H1 (cell line): ENCODE measurements around the gene PHF10. TPM values are rescaled to one million over a fixed set of nuclear protein-coding genes. Genes with fewer than 3 reads are reported as not detected.

Source experiments
- CTCF ChIA-PET: fragments of 300-600 bp; sonication (Branson Sonifier 250); formaldehyde crosslinking; loops from one replicate; lab custom pipeline; 2021; ENCODE audit not compliant: partially characterized antibody; lab: Charles Lee
- POLR2A ChIA-PET: fragments of 300-600 bp; sonication (Branson Sonifier 250); formaldehyde crosslinking; loops from one replicate; lab custom pipeline; 2021; ENCODE audit warnings: inconsistent platforms; ENCODE audit not compliant: partially characterized antibody; lab: Charles Lee
- DNase-seq, 2 experiments: peaks; one replicate each; pipeline versions ENCODE4 v3.0.0 to v3.0.0-alpha.2; 2010 to 2022; ENCODE audit warnings: low spot score in 2 of 2, low read depth in 1 of 2, mixed read lengths in 1 of 2
- FAIRE-seq: peaks from 2 replicates; lab custom pipeline; 2011; peaks lifted over from hg19 to GRCh38; lab: Jason Lieb, UNC
- H2AFZ ChIP-seq: 2 replicates; pipeline ENCODE4 v1.8.1; 2012; ENCODE audit warnings: low read length, inconsistent platforms
- H2AK5ac ChIP-seq: 2 replicates; pipeline ENCODE4 v1.6.1; 2013; ENCODE audit warnings: low read depth, low read length
- H2BK120ac ChIP-seq: replicated peaks from 2 replicates; pipeline ENCODE3; 2013; ENCODE audit warnings: low read depth, low read length, inconsistent platforms
- H2BK12ac ChIP-seq: 2 replicates; pipeline ENCODE4 v1.6.1; 2013; ENCODE audit warnings: low read depth, low read length
- H2BK15ac ChIP-seq: 2 replicates; pipeline ENCODE4 v1.6.1; 2013; ENCODE audit warnings: low read length
- H2BK20ac ChIP-seq: 2 replicates; pipeline ENCODE4 v1.6.1; 2013; ENCODE audit warnings: low read length
- H2BK5ac ChIP-seq: 2 replicates; pipeline ENCODE4 v1.6.1; 2013; ENCODE audit warnings: low read depth, low read length
- H3K14ac ChIP-seq: 2 replicates; pipeline ENCODE4 v1.6.1; 2013; ENCODE audit warnings: inconsistent platforms; ENCODE audit not compliant: insufficient read length
- H3K18ac ChIP-seq: 2 replicates; pipeline ENCODE4 v1.6.1; 2013; ENCODE audit warnings: low read length; ENCODE audit errors: extremely low read depth
- H3K23ac ChIP-seq: 2 replicates; pipeline ENCODE4 v1.6.1; 2013; ENCODE audit warnings: inconsistent platforms; ENCODE audit not compliant: insufficient read length
- H3K23me2 ChIP-seq: 2 replicates; pipeline ENCODE4 v1.6.1; 2013; ENCODE audit warnings: low read depth, low read length
- H3K27ac ChIP-seq: 2 replicates; pipeline ENCODE4 v1.6.1; 2011; ENCODE audit warnings: low read depth, low read length, inconsistent platforms
- H3K27me3 ChIP-seq, 4 experiments: replicated peaks in 1 of 4; 1 replicate in 1 of 4; 2 replicates in 3 of 4; pipeline versions ENCODE4 v1.6.1 to v1.8.1; 2011 to 2013; ENCODE audit warnings: low read length in 3 of 4, mild to moderate bottlenecking in 3 of 4, inconsistent platforms in 2 of 4, mixed read lengths in 2 of 4, moderate library complexity in 1 of 4; ENCODE audit not compliant: control insufficient read depth in 3 of 4, insufficient read depth in 3 of 4; ENCODE audit errors: extremely low read depth in 1 of 4
- H3K36me3 ChIP-seq, 4 experiments: 2 replicates each; pipeline versions ENCODE4 v1.6.1 to v1.8.1; 2011 to 2013; ENCODE audit warnings: mild to moderate bottlenecking in 4 of 4, low read length in 3 of 4, moderate library complexity in 2 of 4, control low read depth in 1 of 4, inconsistent platforms in 1 of 4; ENCODE audit not compliant: insufficient read depth in 4 of 4, control insufficient read depth in 2 of 4
- H3K4ac ChIP-seq: replicated peaks from 2 replicates; pipeline ENCODE3; 2013; ENCODE audit warnings: low read length, low read depth, mixed read lengths, inconsistent platforms; ENCODE audit not compliant: insufficient read length
- H3K4me1 ChIP-seq, 4 experiments: replicated peaks in 1 of 4; 1 replicate in 1 of 4; 2 replicates in 3 of 4; pipeline versions ENCODE4 v1.6.1 to v1.8.1; 2011 to 2013; ENCODE audit warnings: low read length in 3 of 4, inconsistent platforms in 2 of 4, mixed read lengths in 1 of 4; ENCODE audit not compliant: insufficient read depth in 4 of 4, control insufficient read depth in 3 of 4
- H3K4me2 ChIP-seq, 2 experiments: 2 replicates each; pipeline versions ENCODE4 v1.6.1 to v1.8.1; 2011 to 2013; ENCODE audit warnings: low read depth in 2 of 2, low read length in 2 of 2, control low read depth in 1 of 2, inconsistent platforms in 1 of 2, mild to moderate bottlenecking in 1 of 2; ENCODE audit not compliant: insufficient read depth in 1 of 2
- H3K4me3 ChIP-seq, 4 experiments: fragments of 200-600, 300-600 bp in 1 of 4; sonication (generic), shearing (Covaris generic), sonication (Bioruptor Twin) in 1 of 4; 2 replicates each; pipeline versions ENCODE4 v1.5.1 to v1.8.1; 2011 to 2016; ENCODE audit warnings: low read length in 4 of 4, low read depth in 3 of 4, control low read depth in 2 of 4, inconsistent platforms in 2 of 4, mild to moderate bottlenecking in 2 of 4, mixed read lengths in 1 of 4, moderate library complexity in 1 of 4; ENCODE audit not compliant: insufficient read depth in 2 of 4; ENCODE audit errors: extremely low read depth in 1 of 4
- H3K56ac ChIP-seq: replicated peaks from 2 replicates; pipeline ENCODE3; 2013; ENCODE audit warnings: low read depth, mild to moderate bottlenecking, mixed read lengths, low read length, inconsistent platforms; ENCODE audit not compliant: insufficient read length
- H3K79me1 ChIP-seq: 2 replicates; pipeline ENCODE4 v1.6.1; 2013; ENCODE audit warnings: low read depth, low read length, control low read depth
- H3K79me2 ChIP-seq, 2 experiments: 2 replicates each; pipeline versions ENCODE4 v1.6.1 to v1.8.1; 2012 to 2013; ENCODE audit warnings: low read length in 2 of 2, mild to moderate bottlenecking in 2 of 2, inconsistent platforms in 1 of 2; ENCODE audit not compliant: insufficient read depth in 2 of 2, control insufficient read depth in 1 of 2
- H3K9ac ChIP-seq, 4 experiments: replicated peaks in 1 of 4; 1 replicate in 1 of 4; 2 replicates in 3 of 4; pipeline versions ENCODE4 v1.6.1 to v1.8.1; 2011 to 2013; ENCODE audit warnings: low read depth in 3 of 4, low read length in 3 of 4, control low read depth in 2 of 4, mild to moderate bottlenecking in 2 of 4, moderate library complexity in 2 of 4, inconsistent platforms in 1 of 4; ENCODE audit errors: extremely low read depth in 1 of 4
- H3K9me3 ChIP-seq, 2 experiments: 2 replicates each; pipeline versions ENCODE4 v1.6.1 to v1.8.1; 2012 to 2013; ENCODE audit warnings: mild to moderate bottlenecking in 2 of 2, moderate library complexity in 2 of 2, control low read depth in 1 of 2, inconsistent platforms in 1 of 2, low read depth in 1 of 2, low read length in 1 of 2, mixed read lengths in 1 of 2; ENCODE audit not compliant: insufficient read depth in 2 of 2
- H4K20me1 ChIP-seq, 2 experiments: replicated peaks in 1 of 2; 2 replicates each; pipeline versions ENCODE3 to v1.8.1; 2011 to 2013; ENCODE audit warnings: inconsistent platforms in 2 of 2, low read length in 2 of 2, mild to moderate bottlenecking in 1 of 2; ENCODE audit not compliant: insufficient read depth in 2 of 2, control insufficient read depth in 1 of 2
- H4K5ac ChIP-seq: 2 replicates; pipeline ENCODE4 v1.6.1; 2013; ENCODE audit warnings: low read length, low read depth, mixed read lengths, inconsistent platforms; ENCODE audit not compliant: insufficient read length
- H4K8ac ChIP-seq: 2 replicates; pipeline ENCODE4 v1.8.0; 2013; ENCODE audit warnings: mild to moderate bottlenecking, moderate library complexity, low read length, inconsistent platforms; ENCODE audit not compliant: insufficient read depth; ENCODE audit errors: extremely low read depth
- H4K91ac ChIP-seq: replicated peaks from 2 replicates; pipeline ENCODE3; 2013; ENCODE audit warnings: low read length, mixed read lengths, inconsistent platforms; ENCODE audit not compliant: insufficient read length
- CHD2 ChIP-seq: IDR thresholded peaks from 2 replicates; pipeline ENCODE4 v1.6.1; 2012; ENCODE audit warnings: low read length, improper control_type of control experiment
- CREB1 ChIP-seq: IDR thresholded peaks from 2 replicates; pipeline ENCODE4 v1.6.1; 2012; ENCODE audit warnings: inconsistent platforms
- CTBP2 ChIP-seq: IDR thresholded peaks from 2 replicates; pipeline ENCODE4 v1.7.0; 2011; ENCODE audit warnings: borderline replicate concordance, mild to moderate bottlenecking, moderate library complexity, mixed read lengths, low read length; ENCODE audit not compliant: insufficient read depth, insufficient read length
- SAP30 ChIP-seq: fragments of 300-600 bp; sonication (generic); IDR thresholded peaks from 2 replicates; pipeline ENCODE4 v1.7.1; 2012; ENCODE audit warnings: low read length, moderate library complexity, mild to moderate bottlenecking, inconsistent platforms; ENCODE audit not compliant: insufficient read depth, insufficient replicate concordance
- SIN3A ChIP-seq, 2 experiments: IDR thresholded peaks in 1 of 2; conservative IDR thresholded peaks in 1 of 2; 2 replicates each; pipeline ENCODE4 v1.6.1; 2011 to 2012; ENCODE audit warnings: low read length in 2 of 2, improper control_type of control experiment in 1 of 2, low read depth in 1 of 2, mild to moderate bottlenecking in 1 of 2
- TAF1 ChIP-seq: IDR thresholded peaks from 2 replicates; pipeline ENCODE4 v1.6.1; 2011; ENCODE audit warnings: mild to moderate bottlenecking, low read depth, low read length
- ZNF274 ChIP-seq: IDR thresholded peaks from 2 replicates; pipeline ENCODE4 v1.7.0; 2012; ENCODE audit warnings: low read length, borderline replicate concordance; ENCODE audit errors: extremely low read depth
- WGBS, 2 experiments: shearing (Covaris generic) in 1 of 2; methylation state at CpG; one replicate each; pipeline versions ENCODE4 v1.1.6 to v1.1.7; 2013 to 2015; ENCODE audit warnings: low lambda C conversion rate in 2 of 2, mixed read lengths in 2 of 2, inconsistent platforms in 1 of 2, low coverage in 1 of 2, missing lambda C conversion rate in 1 of 2; ENCODE audit not compliant: insufficient replicate concordance in 2 of 2, insufficient coverage in 1 of 2, insufficient read length in 1 of 2; ENCODE audit errors: extremely low coverage in 1 of 2, missing lambda C conversion rate in 1 of 2; 5-methylcytosine and 5-hydroxymethylcytosine counted together
- polyA plus RNA-seq, 7 experiments: library from polyadenylated mRNA; depleted of rRNA in 3 of 7; stranded (reverse) in 5 of 7; unstranded in 2 of 7; fragments of >200 nt in 5 of 7; fragments of 200-250 nt in 2 of 7; gene quantifications; 1 replicate in 5 of 7; 2 replicates in 1 of 7; 4 replicates in 1 of 7; pipeline versions ENCODE4 v1.2.1 to v1.2.3, GENCODE V29; 2011 to 2013; ENCODE audit warnings: missing spikeins in 2 of 7, mixed read lengths in 2 of 7
- total RNA-seq: library from RNA; stranded (reverse); fragmentation: NEBNext Ultra II Directional; extraction: Animal tissue kit (Norgen Biotek cat#: 25700); gene quantifications from 2 replicates; pipeline ENCODE4 v1.2.1, GENCODE V29; 2021
- TF ChIP-seq, protein P1 (sequence below), 3 experiments: IDR thresholded peaks; 1 replicate in 2 of 3; 2 replicates in 1 of 3; pipeline versions ENCODE4 v1.5.1 to v1.6.1; 2011; ENCODE audit warnings: low read length in 3 of 3, mild to moderate bottlenecking in 3 of 3, inconsistent platforms in 2 of 3, low read depth in 1 of 3, moderate library complexity in 1 of 3; ENCODE audit not compliant: insufficient read depth in 1 of 3; ENCODE audit errors: control extremely low read depth in 1 of 3

Gene PHF10
- total and polyA plus RNA-seq, 2 of the 8 experiments (the other 6 are each of a cell fraction or from before 2014, with no cell fraction given), result 15.6 to 51.1 TPM

DNA sequence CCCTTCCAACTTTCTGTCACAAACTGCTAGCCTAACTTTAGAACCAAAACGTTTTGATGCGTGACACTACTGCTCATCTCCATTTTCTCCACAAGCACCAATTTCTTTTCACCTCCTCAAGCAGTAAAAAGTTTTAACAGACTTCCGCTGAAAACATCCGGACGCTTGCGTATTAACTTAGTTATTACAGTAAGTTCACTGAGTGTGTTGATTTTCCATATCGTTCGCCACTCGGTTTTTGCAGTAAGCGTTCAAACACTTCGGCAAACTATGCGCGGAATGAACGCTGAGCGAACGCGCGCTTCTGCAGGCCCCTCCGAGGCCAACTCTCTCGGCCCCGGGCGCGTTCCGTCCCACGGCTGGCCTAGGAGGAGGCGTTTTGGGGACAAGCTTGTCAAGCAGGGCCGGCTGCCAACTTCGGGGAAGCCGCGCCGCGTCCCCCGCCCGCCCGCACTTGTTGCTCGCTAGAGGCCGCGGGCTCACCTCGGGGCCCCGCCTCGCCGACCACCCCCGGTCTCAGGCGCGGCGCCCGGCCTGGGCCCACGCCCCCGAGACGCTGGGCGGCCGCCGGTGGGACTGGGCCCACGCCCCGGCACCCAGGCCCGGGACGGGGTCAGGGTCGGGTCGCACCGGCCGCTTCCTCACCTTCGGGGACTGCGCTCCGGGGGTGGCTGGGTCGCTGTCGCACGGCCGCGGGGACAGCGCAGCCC lies 945 bp downstream of the PHF10 start:
- H3K79me1 ChIP-seq, result peaks cover 3% of the 10 kb centered on the region; the same call in 1 of the 2 replicates
- H2BK120ac ChIP-seq, result no peak overlapping the region
- peak overlapping the region; percentile 26 to 81 (median 60) for H3K9ac ChIP-seq
- peaks cover 0 to 49% of the 10 kb centered on the region in 2 experiments; a peak in 2 of 4 replicates for H3K79me2 ChIP-seq
- FAIRE-seq (no peak), DNase-seq (peak in 1 of 2 experiments; percentile 71)
- no peak overlapping the region for H3K18ac ChIP-seq
- H3K4ac ChIP-seq, result no peak overlapping the region
- ChIA-PET POLR2A (interaction anchor here (0.6 to 5.9 kb wide), 12 partner anchors 11 to 1043 kb away, joined by 3 to 58 read pairs (median 4); partner anchors contain the start of genes C6orf120, DYNLT2, ERMARD and WDR27), CTCF (interaction anchor here (0.7 to 1.5 kb wide), 3 partner anchors 13 to 726 kb away, joined by 3 to 6 read pairs (median 3); no protein-coding TSS in a partner anchor)
- H4K91ac ChIP-seq, result no peak overlapping the region
- H3K4me1 ChIP-seq, result peaks cover 0 to 9% (median 4%) of the 10 kb centered on the region in 4 experiments; a peak in 5 of 7 replicates
- peak overlapping the region; percentile 92 to 97 for H3K4me2 ChIP-seq
- H4K20me1 ChIP-seq, result peaks cover 1 to 13% of the 10 kb centered on the region in 2 experiments
- peaks cover 15% of the 10 kb centered on the region for H3K23me2 ChIP-seq
- no peak overlapping the region for H4K5ac ChIP-seq
- H3K27me3 ChIP-seq, result peaks cover 0 to 2% (median under 1%) of the 10 kb centered on the region in 4 experiments; a peak in 1 of 7 replicates
- H3K23ac ChIP-seq, result no peak overlapping the region
- no peak overlapping the region for H3K14ac ChIP-seq
- H3K4me3 ChIP-seq, result peak overlapping the region; percentile 76 to 78 (median 76)
- no peaks in the 10 kb centered on the region for H3K9me3 ChIP-seq
- H3K27ac ChIP-seq, result no peak overlapping the region
- no peak overlapping the region for H2BK12ac ChIP-seq
- no peak overlapping the region for H2AK5ac ChIP-seq
- H2BK5ac ChIP-seq, result no peak overlapping the region
- no peak overlapping the region for H2AFZ ChIP-seq
- no peak overlapping the region for H2BK15ac ChIP-seq
- 2% methylated on average over 26 of the region's 70 CpGs; no CpG with 5 or more reads in 1 of the 2 experiments for WGBS, 2 experiments
- no peak overlapping the region for H3K56ac ChIP-seq
- H4K8ac ChIP-seq, result no peak overlapping the region; the same call in none of the 2 replicates
- H2BK20ac ChIP-seq, result no peak overlapping the region
- peaks cover 0 to 8% (median 0%) of the 10 kb centered on the region in 4 experiments; a peak in 1 of 8 replicates for H3K36me3 ChIP-seq
- TF ChIP-seq SAP30 (no peak), SIN3A (conservative IDR thresholded peaks at IDR 0.05 in 1 of 2, IDR thresholded peaks at IDR 0.05 in 1 of 2; ENCODE audit: low read depth in 1 of 2, low read length in 2 of 2) (no peak; a peak in 1 of 4 replicates), CTBP2 (no peak), CHD2 (no peak), ZNF274 (no peak), CREB1 (no peak), TAF1 (no peak; the same call in 1 of the 2 replicates)
- TF ChIP-seq, protein P1, sequence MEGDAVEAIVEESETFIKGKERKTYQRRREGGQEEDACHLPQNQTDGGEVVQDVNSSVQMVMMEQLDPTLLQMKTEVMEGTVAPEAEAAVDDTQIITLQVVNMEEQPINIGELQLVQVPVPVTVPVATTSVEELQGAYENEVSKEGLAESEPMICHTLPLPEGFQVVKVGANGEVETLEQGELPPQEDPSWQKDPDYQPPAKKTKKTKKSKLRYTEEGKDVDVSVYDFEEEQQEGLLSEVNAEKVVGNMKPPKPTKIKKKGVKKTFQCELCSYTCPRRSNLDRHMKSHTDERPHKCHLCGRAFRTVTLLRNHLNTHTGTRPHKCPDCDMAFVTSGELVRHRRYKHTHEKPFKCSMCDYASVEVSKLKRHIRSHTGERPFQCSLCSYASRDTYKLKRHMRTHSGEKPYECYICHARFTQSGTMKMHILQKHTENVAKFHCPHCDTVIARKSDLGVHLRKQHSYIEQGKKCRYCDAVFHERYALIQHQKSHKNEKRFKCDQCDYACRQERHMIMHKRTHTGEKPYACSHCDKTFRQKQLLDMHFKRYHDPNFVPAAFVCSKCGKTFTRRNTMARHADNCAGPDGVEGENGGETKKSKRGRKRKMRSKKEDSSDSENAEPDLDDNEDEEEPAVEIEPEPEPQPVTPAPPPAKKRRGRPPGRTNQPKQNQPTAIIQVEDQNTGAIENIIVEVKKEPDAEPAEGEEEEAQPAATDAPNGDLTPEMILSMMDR (IDR thresholded peaks at IDR 0.05; ENCODE audit: control extremely low read depth in 1 of 3, insufficient read depth in 1 of 3, low read depth in 1 of 3, low read length in 3 of 3), result no peak
